ENCODE data around the gene ZNF735.

GRCh38 chr7:64174941-64175340 lies 32.1 kb upstream of the ZNF735 start:
- TF ChIP-seq CTCF (conservative IDR thresholded peaks at IDR 0.05 in 1 of 2, IDR thresholded peaks at IDR 0.05 in 1 of 2; ENCODE audit: extremely low read depth in 1 of 2, insufficient read depth in 1 of 2, low read depth in 1 of 2, low read length in 2 of 2) = no peak
- no peak for TF ChIP-seq EZH2 (IDR thresholded peaks at IDR 0.05; ENCODE audit: borderline replicate concordance, low read length)

Measured in mammary epithelial cell (primary cell).